Upper lobe of right lung (tissue), 1 donor: Measurements from ENCODE around the gene DDX41. TPM values are rescaled to one million over a fixed set of nuclear protein-coding genes. Genes with fewer than 3 reads are reported as not detected.

Experiments
- ATAC-seq: fragments of 200-7000 bp; cut with Tn5 transposase; one replicate; pipeline ENCODE4 v1.9.1; 2020; ENCODE audit warnings: mild to moderate bottlenecking, moderate library complexity
- DNase-seq: peaks from one replicate; pipeline ENCODE4 v3.0.0-alpha.2; 2020
- H3K27ac ChIP-seq: fragments of 200-600 bp; one replicate; pipeline ENCODE4 v1.8.0; 2022
- H3K27me3 ChIP-seq: fragments of 200-600 bp; one replicate; pipeline ENCODE4 v1.8.0; 2022; ENCODE audit warnings: mild to moderate bottlenecking
- H3K36me3 ChIP-seq: fragments of 200-600 bp; one replicate; pipeline ENCODE4 v1.8.0; 2022
- H3K4me1 ChIP-seq: fragments of 200-600 bp; one replicate; pipeline ENCODE4 v1.8.0; 2022
- H3K4me3 ChIP-seq: fragments of 200-600 bp; one replicate; pipeline ENCODE4 v1.8.0; 2022; ENCODE audit warnings: mild to moderate bottlenecking
- H3K9me3 ChIP-seq: fragments of 200-600 bp; one replicate; pipeline ENCODE4 v1.8.0; 2022
- CTCF ChIP-seq: fragments of 200-600 bp; IDR thresholded peaks from one replicate; pipeline ENCODE4 v1.8.0; 2022; ENCODE audit warnings: antibody characterized with exemption
- intact Hi-C: fragments of 100-400 bp; cut with DNase I; formaldehyde crosslinking; loops from one replicate; pipeline ENCODE4 v1.11.0; 2022
- total RNA-seq: library from RNA; stranded (reverse); fragmentation: NEBNext Ultra II Directional; extraction: Animal tissue kit (Norgen Biotek cat#: 25700); gene quantifications from one replicate; pipeline ENCODE4 v1.2.1, GENCODE V29; 2021
- donor health status: DM: no; HTN: yes; CAD: no; lungs with severe emphysema.

The DDX41 gene
- total RNA-seq, 1 donor from 2014 or later = 61.6 TPM

GRCh38 chr5:177540438-177540837 is 23.7 kb upstream of the DDX41 start:
- ATAC-seq = no peak
- DNase-seq = no peak
- Histone ChIP-seq H3K9me3 (no peaks in the 10 kb centered on the region), H3K27me3 (no peaks in the 10 kb centered on the region), H3K4me3 (no peak overlapping the region), H3K4me1 (peaks cover 28% of the 10 kb centered on the region), H3K27ac (no peak overlapping the region), H3K36me3 (peaks cover 43% of the 10 kb centered on the region)
- intact Hi-C loops = no loop called here
- TF ChIP-seq CTCF = no peak

- intact Hi-C loops = no loop called here
- no peak overlapping the region for H3K27ac ChIP-seq
- no peak overlapping the region for H3K4me3 ChIP-seq
- H3K27me3 ChIP-seq = no peaks in the 10 kb centered on the region
- H3K36me3 ChIP-seq = peaks cover 51% of the 10 kb centered on the region
- DNase-seq = no peak
- TF ChIP-seq CTCF = no peak
- no peak for ATAC-seq
- no peaks in the 10 kb centered on the region for H3K9me3 ChIP-seq
- H3K4me1 ChIP-seq = peaks cover 20% of the 10 kb centered on the region
These were observed 22.6 kb upstream of the DDX41 start for GRCh38 chr5:177539411-177539810.

- no peak for TF ChIP-seq CTCF
- intact Hi-C loops = no loop called here
- ATAC-seq (no peak), DNase-seq (no peak)
- Histone ChIP-seq H3K9me3 (no peaks in the 10 kb centered on the region), H3K27ac (no peak overlapping the region), H3K36me3 (peaks cover 56% of the 10 kb centered on the region), H3K4me3 (no peak overlapping the region), H3K27me3 (no peaks in the 10 kb centered on the region), H3K4me1 (peaks cover 20% of the 10 kb centered on the region)
These were observed 22.1 kb upstream of the DDX41 start for GRCh38 chr5:177538876-177539275.

- Histone ChIP-seq H3K4me3 (no peak overlapping the region), H3K27me3 (no peaks in the 10 kb centered on the region), H3K4me1 (peaks cover 20% of the 10 kb centered on the region), H3K36me3 (peaks cover 60% of the 10 kb centered on the region), H3K27ac (no peak overlapping the region), H3K9me3 (no peaks in the 10 kb centered on the region)
- DNase-seq (no peak), ATAC-seq (peak; percentile 76)
- no peak for TF ChIP-seq CTCF
- intact Hi-C loops = no loop called here
These were observed 20.9 kb upstream of the DDX41 start for GRCh38 chr5:177537389-177538361.

- intact Hi-C loops = no loop called here
- Histone ChIP-seq H3K9me3 (no peaks in the 10 kb centered on the region), H3K27ac (no peak overlapping the region), H3K4me3 (no peak overlapping the region), H3K4me1 (peaks cover 20% of the 10 kb centered on the region), H3K36me3 (peaks cover 65% of the 10 kb centered on the region), H3K27me3 (no peaks in the 10 kb centered on the region)
- DNase-seq = no peak
- no peak for ATAC-seq
- no peak for TF ChIP-seq CTCF
These were observed 19.6 kb upstream of the DDX41 start for GRCh38 chr5:177536386-177536785.
